ENCODE results near the gene OR7E24. TPM values are rescaled to one million over a fixed set of nuclear protein-coding genes. Genes with fewer than 3 reads are reported as not detected.
"Not testable (repeated sequence)": the region's sequence is repeated elsewhere in the genome, so short reads cannot be mapped to it uniquely, and the experiment has no call there.

OR7E24 gene
- total RNA-seq (2014; rRNA removed; shearing (Covaris generic)): not detected in 2 replicates
- not detected in 2 replicates for polyA plus RNA-seq (2015; cell fraction: cytosol; rRNA removed)
- polyA plus RNA-seq (2015; cell fraction: nucleus; rRNA removed): not detected in 2 replicates

DNA sequence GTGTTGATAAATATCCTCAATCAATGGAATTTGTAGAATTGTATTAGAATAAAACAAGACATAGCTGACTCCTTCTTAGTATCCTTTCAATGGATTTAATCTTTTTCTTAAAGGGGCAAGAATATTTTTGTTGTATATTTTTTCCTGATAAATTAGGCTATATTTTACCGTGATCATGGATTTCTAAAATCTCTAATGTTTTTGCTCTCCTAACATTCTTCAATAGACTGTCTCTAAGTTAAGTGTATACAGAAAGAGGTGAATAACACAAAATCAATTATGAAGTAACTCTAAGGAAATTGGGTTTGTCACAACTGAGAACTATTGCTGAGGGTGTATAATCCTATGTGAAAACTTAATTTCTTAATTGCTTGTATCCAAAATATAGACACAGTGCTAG lies at the start of gene OR7E24:
TSS of gene OR7E24 (plus strand) at position 301 of the 400 bp plus-strand sequence. CDS start 114 bp downstream, outside the sequence.
- no peak for DNase-seq (ENCODE audit: low read depth)

DNA sequence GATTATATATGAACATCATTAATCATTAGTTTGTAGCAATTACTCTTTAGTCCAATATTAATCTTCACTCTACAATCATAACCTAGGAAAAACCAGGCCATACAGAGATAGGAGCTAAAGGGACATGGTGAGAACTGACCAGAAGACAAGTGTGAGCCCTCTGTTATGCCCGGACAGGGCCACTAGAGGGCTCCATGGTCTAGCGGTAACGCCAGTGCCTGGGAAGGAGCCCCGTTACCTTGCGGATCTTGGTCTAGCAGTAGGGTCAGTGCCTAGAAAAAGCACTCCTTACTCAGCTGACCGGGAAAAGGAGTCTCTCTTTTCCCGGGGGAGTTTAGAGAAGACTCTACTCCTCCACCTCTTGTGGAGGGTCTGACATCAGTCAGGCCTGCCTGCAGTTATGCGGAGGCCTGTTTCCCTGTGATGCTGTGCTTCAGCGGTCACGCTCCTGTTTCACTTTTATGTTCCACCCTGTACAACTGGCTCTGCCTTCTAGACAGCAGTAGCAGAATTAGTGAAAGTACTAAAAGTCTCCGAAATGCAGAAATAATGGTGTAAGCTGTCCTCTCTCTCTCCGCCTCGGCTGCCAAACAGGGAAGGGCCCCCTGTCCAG lies 45.1 kb upstream of the OR7E24 start:
- peak; percentile 53 for DNase-seq (ENCODE audit: low read depth)

DNA sequence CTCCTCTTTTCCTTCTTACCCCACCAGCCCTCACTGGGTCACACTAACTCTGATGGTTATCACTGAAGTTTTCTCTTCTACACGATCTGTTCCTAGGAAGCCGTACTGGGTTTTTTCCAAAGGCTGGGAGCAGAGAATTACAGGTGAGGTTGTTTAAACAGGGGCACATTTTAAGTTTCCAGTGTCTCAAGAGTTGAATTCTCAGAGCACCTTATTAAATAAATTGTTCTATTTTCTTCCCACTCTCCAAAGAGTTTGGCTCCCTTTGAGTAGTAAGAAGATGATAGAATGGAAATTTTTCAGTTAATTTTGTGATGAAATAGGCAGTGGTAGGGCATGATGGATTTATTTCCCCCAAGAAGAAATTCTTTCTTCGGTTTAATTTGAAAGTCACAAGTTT lies 31.2 kb upstream of the OR7E24 start, which contains the start of gene OR7D4:
TSS of gene OR7D4 (minus strand) at position 101 of the 400 bp plus-strand sequence. CDS start 4,752 bp downstream, outside the sequence.
- no peak for DNase-seq (ENCODE audit: low read depth)

DNA sequence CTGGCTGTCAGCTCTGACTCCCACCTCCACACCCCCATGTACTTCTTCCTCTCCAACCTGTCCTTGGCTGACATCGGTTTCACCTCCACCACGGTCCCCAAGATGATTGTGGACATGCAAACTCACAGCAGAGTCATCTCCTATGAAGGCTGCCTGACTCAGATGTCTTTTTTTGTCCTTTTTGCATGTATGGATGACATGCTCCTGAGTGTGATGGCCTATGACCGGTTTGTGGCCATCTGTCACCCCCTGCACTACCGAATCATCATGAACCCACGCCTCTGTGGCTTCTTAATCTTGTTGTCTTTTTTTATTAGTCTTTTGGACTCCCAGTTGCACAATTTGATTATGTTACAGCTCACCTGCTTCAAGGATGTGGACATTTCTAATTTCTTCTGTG lies 506 bp downstream of the OR7E24 start:
- DNase-seq (ENCODE audit: low read depth): no peak

DNA sequence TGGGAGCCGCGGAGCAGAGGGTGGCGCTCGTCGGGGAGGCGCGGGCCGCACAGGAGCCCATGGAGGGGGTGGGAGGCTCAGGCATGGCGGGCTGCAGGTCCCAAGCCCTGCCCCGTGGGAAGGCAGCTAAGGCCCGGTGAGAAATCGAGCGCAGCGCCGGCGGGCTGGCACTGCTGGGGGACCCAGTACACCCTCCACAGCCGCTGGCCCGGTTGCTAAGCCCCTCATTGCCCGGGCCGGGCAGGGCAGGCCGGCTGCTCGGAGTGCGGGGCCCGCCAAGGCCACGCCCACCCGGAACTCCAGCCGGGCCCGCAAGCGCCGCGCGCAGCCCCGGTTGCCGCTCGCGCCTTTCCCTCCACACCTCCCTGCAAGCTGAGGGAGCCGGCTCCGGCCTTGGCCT lies 32.8 kb downstream of the OR7E24 start:
- not testable (repeated sequence) for DNase-seq (ENCODE audit: low read depth)

DNA sequence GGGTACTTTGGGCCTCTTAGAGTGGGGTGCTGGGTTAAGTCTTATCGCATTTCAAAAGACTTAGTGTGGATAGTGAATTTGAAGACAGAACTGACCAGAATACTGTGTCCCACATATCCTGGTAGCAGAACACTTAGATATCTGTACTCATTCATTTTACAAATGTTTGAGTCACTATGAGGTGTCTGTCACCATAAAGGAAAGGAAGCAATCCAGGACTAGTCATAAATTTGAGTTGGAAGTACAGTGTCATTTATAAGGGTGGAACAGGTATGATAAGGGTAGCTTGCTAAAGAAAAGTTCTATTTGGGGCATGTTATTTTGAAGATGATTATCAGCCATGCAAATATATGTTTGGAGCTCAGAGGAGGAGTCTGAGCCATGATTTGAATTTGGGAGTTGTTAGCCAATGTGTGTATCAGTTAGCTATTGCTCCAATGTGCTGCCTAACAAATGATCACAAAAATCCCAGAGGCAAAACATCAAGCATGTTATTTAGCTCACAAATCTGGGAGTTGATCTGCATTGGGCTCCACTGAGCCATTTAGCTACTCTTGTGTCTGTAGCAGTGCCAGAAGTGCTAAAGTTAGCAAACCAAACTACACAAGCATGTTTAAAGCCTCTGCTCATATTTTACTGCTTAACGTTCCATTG lies 38.6 kb downstream of the OR7E24 start:
- no peak for DNase-seq (ENCODE audit: low read depth)

DNA sequence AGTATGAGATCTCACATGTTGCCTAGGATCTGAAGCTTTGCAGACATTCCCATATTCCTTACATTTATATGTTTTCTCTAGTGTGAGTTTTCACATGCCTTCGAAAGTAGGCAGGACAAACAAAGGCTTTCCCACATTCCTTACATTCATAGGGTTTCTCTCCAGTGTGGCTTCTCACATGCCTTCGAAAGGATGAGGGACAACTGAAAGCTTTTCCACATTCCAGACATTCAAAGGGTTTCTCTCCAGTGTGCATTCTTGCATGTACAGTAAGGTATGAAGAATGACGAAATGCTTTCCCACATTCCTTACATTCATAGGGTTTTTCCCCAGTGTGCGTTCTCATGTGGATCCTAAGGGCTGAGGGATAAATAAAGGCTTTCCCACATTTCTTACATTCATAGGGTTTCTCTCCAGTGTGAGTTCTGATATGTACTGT lies 44.7 kb downstream of the OR7E24 start:
- DNase-seq (ENCODE audit: low read depth): no peak

DNA sequence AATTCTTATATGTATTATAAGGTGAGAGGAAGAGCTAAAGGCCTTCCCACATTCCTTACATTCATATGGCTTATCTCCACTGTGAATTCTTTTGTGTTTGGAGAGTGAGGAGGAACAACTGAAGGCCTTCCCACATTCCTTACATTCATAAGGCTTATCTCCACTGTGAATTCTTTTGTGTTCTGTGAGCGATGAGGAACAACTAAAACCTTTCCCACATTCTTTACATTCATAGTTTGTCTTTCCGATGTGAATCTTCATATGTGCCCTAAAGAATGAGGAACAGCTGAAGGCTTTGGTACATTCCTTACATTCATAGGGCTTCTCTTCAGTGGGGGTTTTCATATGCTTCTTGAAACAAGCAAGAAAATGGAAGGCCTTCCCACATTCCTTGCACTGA lies 45.6 kb downstream of the OR7E24 start:
- no peak for DNase-seq (ENCODE audit: low read depth)

Other genes with a start within 250 kb of the OR7E24 start
- gene MUC16, start 240.5 kb upstream of the OR7E24 start, total RNA-seq (2014; rRNA removed; shearing (Covaris generic)): not detected in 2 replicates
- not detected in 2 replicates for gene OR1M1, start 163.9 kb upstream of the OR7E24 start, total RNA-seq (2014; rRNA removed; shearing (Covaris generic))
- gene OR7G2, start 143.5 kb upstream of the OR7E24 start, total RNA-seq (2014; rRNA removed; shearing (Covaris generic)): not detected in 2 replicates
- not detected in 2 replicates for gene OR7G1, start 135.2 kb upstream of the OR7E24 start, total RNA-seq (2014; rRNA removed; shearing (Covaris generic))
- gene OR7G3, start 124.0 kb upstream of the OR7E24 start, total RNA-seq (2014; rRNA removed; shearing (Covaris generic)): not detected in 2 replicates
- 21.4 TPM in 2 replicates for gene ZNF317, start 110.5 kb upstream of the OR7E24 start, total RNA-seq (2014; rRNA removed; shearing (Covaris generic))
- not detected in 2 replicates for gene OR7D2, start 72.0 kb upstream of the OR7E24 start, total RNA-seq (2014; rRNA removed; shearing (Covaris generic))
- not detected in 2 replicates for gene OR7D4, start 31.3 kb upstream of the OR7E24 start, total RNA-seq (2014; rRNA removed; shearing (Covaris generic))
- 1.1 and 2.2 TPM in 2 replicates for gene ZNF699, start 58.9 kb downstream of the OR7E24 start, total RNA-seq (2014; rRNA removed; shearing (Covaris generic))
- 7.6 and 8.4 TPM in 2 replicates for gene ZNF559, start 73.2 kb downstream of the OR7E24 start, total RNA-seq (2014; rRNA removed; shearing (Covaris generic))
- gene ZNF177, start 112.1 kb downstream of the OR7E24 start, total RNA-seq (2014; rRNA removed; shearing (Covaris generic)): 0.19 TPM in 1 of 2 replicates, not detected in the other
- 8.1 and 9.3 TPM in 2 replicates for gene ZNF266, start 184.6 kb downstream of the OR7E24 start, total RNA-seq (2014; rRNA removed; shearing (Covaris generic))
- 0.47 and 0.94 TPM in 2 replicates for gene ZNF560, start 247.7 kb downstream of the OR7E24 start, total RNA-seq (2014; rRNA removed; shearing (Covaris generic))